Fibroblast of pulmonary artery (primary cell): ENCODE measurements around the gene SIGLEC10.

Source experiments
- DNase-seq: peaks from one replicate; pipeline ENCODE4 v3.0.0-alpha.2; 2010; ENCODE audit warnings: low read depth
- H3K4me3 ChIP-seq: replicated peaks from 2 replicates; pipeline ENCODE4 v1.5.1; 2011; ENCODE audit warnings: low read depth, mild to moderate bottlenecking, control low read depth, low read length, moderate library complexity
- TF ChIP-seq, protein P1 (sequence below): IDR thresholded peaks from 2 replicates; pipeline ENCODE4 v1.5.1; 2011; ENCODE audit warnings: mild to moderate bottlenecking, control low read depth, low read length, inconsistent platforms; ENCODE audit errors: missing control alignments

Gene SIGLEC10

DNA sequence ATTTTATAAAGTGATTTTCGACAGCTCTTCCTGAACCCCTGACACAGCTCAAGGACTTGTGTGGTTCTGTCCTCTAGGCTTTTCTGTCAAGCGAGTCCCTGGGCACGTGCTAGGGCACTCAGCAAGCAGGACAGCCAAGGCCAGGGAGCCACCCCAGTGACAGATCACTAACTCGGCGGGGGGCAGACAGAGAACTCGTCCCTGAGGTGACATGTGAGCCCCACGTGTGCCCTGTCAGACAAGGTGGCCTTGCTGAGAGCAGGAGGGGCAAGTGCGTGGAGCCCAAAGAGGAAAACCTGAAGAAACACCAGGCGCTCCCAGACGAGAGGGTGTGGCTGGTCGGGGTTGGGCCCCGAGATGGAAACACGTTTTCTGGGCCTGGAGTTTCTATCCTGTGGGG, 56.2 kb downstream of the SIGLEC10 start:
- no peak overlapping the region for H3K4me3 ChIP-seq
- TF ChIP-seq, protein P1, sequence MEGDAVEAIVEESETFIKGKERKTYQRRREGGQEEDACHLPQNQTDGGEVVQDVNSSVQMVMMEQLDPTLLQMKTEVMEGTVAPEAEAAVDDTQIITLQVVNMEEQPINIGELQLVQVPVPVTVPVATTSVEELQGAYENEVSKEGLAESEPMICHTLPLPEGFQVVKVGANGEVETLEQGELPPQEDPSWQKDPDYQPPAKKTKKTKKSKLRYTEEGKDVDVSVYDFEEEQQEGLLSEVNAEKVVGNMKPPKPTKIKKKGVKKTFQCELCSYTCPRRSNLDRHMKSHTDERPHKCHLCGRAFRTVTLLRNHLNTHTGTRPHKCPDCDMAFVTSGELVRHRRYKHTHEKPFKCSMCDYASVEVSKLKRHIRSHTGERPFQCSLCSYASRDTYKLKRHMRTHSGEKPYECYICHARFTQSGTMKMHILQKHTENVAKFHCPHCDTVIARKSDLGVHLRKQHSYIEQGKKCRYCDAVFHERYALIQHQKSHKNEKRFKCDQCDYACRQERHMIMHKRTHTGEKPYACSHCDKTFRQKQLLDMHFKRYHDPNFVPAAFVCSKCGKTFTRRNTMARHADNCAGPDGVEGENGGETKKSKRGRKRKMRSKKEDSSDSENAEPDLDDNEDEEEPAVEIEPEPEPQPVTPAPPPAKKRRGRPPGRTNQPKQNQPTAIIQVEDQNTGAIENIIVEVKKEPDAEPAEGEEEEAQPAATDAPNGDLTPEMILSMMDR = no peak
- no peak for DNase-seq
